ENCODE data around the gene TNIK.
"Not testable (repeated sequence)": the region's sequence is repeated elsewhere in the genome, so short reads cannot be mapped to it uniquely, and the experiment has no call there.

TNIK gene

DNA sequence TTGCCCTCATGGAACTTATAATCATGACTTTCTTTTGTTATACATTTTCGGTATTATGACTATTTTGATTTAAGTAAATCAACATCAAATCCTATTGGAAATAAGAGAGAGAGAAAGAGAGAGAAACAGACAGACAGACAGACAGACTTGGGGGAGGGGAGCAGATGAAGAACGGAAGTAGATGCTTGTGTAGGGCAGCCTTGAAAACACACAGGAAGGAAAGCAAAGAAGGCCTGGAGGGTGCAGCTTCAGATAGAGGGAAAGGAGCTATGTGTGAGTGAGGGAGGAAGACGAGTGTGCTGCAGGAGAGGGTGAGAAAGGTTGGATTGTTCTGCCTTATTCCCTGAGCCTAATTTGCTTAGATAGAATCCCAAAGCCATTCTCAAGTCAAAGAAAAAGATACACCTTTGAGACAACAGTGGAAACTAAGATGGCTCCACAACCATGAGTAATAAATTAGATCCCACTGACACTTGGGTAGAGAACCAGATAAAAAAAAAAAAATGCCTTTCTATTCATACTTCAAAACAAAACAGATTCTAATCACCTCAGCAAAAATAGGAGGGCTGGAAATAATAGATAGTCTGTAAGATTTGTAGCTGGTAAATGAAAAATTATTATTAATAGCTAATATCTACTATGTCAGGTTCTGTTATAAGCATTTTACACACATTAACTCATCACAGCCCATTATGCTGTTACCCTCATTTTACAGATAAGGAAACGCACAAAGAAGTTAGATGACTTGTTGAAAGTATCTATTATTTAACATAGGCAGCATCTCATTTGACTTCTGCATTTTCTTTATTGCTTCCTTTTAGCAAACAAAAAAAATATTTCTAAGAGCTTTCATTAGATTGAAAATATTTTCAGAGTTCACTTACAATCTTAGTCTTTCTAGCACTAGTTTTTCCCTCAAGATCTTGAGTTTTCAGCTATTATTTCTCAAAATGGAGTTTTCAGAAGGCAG, 214.1 kb downstream of the TNIK start:
- DNase-seq: peak in 1 of 6 experiments; percentile 14

DNA sequence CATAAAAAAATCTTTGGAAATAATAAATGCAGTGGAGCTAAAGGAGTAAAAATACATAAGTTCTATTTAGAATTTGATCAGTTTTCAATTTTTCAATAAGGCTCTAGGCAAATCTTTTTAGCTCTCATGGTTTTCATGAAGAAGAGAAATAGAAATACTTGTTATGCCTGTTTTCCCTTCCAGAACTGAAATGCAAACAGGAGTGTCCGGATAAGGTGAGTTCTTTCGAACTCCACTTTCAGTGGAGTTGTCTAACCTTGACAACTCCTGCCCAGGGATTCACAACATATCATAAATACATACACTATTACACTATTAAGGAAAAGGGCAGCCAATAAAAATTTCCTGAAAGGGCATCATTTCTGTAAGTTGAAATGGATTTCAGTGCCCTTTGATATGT, 217.3 kb downstream of the TNIK start:
- no peak for DNase-seq

DNA sequence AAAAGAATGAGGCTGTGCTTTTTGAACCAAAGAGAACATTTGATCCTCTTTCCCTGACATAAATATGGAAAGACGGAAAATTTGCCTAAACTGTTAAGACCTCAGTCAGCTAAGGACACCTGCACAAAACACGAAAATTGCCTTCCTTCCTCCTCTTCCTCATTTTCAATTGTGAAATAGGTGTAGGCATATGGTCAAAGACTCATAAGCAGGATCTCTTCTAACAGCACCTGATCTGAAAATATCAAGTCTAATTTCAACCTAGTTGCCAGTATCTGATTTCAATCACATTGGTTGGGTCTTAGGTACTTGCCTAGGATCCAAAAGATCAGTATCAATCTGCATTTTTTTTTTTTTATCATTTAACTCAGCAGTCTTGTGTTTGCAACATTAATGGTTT, 218.0 kb downstream of the TNIK start:
- no peak for DNase-seq

DNA sequence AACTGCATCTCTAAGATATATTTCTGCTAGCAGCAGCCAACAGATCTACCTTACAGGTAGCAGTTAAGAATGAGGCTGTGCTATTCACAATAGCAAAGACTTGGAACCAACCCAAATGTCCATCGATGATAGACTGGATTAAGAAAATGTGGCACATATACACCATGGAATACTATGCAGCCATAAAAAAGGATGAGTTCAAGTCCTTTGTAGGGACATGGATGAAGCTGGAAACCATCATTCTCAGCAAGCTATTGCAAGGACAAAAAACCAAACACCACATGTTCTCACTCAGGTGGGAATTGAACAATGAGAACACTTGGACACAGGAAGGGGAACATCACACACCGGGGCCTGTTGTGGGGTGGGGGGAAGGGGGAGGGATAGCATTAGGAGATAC, 218.6 kb downstream of the TNIK start:
- DNase-seq: not testable (repeated sequence)

DNA sequence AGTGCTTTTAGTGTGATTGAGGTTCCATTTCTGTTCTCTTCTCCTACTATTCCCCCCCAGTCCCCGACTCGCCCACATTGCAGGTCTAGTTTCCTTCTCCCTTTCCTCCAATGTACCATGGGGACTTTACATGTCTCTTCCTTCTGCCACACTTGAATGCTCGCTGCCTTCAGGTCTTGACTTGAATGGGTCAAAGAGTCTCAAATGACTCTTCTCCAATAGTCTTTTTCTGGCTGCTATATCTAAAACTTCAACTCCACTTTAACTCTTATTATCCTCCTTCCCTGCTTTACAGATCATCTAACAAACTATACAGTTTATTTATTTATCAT, 219.7 kb downstream of the TNIK start:
- DNase-seq: no peak

DNA sequence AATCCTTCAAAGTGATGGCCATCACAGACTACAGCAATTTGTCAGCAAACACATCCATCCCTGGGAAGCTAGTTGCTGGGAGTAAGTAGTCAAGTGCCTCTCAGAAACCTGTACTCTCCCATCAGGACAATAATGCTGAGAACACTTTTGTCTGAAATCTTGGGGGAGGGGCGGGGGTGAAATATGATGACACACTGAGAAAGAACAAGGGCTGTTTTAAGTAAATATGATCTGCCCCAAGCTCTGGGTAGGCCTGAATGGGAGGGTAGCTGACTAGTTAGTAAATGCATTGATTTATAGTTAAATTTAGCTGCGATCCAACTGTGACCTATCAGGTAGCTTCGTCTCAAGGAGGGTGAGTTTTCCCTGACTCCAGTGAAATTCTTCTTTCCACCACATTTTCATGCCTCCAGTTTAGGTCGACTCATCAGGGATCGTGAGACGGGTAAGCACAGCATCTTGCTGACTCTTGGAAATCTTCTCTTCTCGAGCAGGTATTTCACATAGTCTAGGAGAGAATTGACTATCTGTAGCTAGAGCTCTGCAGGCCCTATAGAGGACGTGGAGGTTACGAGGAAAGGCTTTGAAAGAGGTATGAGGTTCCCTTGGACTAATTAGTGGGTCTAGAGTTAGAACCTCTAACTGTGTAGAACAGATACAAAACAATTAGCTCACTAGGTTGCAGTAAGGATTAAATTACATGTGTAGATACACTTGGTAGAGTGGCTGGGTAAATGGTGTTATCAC, 220.3 kb downstream of the TNIK start:
- DNase-seq: no peak

DNA sequence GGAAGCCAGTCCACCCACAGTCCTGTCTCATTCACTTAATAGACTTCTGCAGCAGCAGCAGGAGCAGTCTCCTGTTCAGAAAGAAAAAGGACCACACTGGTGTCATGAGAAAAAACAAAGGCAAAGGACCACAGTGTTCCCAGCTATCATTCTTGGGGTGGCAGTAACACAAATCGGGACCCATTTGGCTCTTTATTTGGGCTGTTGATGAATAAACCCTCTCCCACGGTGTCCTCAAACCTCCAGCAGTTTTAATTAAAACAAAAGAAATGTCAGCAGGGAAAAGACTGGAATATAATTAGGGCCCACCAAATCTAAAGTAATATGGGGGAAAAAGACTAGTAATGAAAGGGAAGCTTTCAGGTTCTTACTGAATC, 223.2 kb downstream of the TNIK start:
- DNase-seq: no peak

DNA sequence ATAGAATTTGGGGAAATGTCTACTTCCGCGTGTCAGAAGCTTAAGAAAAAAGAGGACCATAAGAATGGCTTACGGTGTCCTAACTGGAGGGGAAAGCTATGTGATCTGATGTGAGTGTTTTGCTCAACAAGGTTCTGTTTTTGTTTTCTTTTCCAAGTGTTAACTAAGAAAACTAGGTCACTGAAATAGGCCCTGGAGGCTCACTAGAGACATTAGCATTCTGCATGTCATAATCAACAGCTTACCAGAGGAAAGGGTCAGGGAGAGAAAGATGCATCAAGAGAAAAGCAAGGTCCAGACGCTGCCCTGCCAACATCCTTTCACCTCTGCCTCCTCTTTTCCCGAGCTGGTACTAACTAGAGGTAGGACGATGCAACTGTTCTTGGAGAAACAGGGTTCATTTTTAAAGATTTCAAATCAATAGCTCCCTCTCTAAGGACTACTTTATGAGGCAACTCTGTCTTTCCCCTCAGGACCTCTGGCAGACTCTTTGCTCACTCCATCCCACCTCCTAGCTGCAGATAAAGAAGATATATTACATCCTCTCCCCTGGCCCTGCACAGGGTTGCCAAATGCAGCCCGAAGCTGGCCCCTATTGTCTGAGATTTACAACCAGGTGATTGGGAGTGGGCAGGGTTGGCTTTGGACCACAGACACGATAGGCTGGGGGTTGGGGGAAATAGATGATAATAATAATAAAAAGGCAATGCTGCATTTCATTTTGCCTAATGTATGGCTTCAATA, 223.8 kb downstream of the TNIK start:
- DNase-seq: no peak

DNA sequence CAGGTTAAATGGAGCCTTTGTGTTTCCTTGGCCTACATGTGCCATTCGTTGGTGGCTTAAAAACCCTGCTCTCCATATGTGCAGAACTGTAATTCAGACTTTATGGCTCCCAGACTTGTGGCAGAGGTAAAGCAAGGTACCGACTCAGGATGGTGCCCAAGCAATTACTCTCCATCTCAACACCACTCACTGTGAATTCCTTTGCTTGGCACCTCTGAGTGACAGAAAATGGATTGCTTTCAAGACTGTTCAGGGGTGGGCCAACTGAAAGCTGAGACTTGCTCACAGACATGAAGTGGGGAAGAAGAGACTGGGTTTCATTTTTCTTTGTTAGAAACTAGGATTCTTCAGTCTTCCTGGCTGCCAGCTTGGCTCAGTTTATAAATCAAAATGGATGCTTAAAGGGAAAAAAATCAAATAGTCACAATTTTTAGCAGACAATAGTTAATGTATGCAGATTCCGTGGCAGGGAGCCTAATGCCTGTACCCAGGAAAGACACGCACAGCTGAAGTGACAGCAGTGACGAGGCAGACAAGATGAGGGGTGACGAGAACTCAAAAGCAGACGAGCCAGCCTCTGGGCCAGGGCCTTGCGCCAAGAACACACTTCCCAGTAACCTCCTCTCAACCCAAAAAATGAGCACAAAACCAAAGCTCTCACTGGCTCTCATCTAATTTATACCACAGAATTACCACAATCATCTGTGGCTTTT, 225.8 kb downstream of the TNIK start:
- no peak for DNase-seq

DNA sequence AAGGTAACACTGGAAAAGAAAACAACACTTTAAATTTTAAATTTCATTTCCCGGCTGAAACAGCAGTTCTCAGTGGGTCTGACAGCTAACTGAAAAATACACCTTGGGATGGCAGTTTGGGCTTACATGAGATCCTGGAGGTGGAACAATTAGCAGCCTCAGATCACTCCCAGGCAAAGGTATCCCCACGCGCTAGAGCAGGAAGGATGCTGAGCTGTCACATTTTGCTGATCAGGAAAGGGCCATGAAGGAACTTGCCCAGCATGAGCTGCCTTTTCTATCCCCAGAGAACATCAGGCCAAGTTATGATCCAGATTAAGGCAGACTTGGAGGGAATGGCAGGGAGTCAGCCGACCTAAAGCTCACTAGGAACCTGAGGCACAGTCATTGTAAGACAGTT, 228.8 kb downstream of the TNIK start:
- no peak for DNase-seq

DNA sequence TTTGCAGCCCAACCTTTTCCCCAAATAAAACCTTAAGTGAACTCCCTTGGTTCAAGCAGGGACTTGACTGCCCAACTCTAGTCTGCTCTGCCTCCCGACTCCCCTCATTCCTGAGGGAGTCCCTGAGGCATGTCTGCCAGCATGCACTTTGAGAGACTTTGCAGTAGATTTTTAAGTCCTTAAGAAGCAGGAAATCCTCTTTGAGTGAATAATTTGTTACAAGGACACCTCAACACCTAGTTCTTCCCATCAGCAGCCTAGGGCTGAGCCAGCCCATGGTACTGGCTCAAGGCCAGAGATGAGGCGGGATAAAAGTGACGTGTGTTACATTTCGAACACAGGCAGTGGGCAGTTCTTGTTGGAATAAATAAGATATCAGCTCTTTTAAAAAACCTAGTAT, 229.3 kb downstream of the TNIK start:
- DNase-seq: no peak

DNA sequence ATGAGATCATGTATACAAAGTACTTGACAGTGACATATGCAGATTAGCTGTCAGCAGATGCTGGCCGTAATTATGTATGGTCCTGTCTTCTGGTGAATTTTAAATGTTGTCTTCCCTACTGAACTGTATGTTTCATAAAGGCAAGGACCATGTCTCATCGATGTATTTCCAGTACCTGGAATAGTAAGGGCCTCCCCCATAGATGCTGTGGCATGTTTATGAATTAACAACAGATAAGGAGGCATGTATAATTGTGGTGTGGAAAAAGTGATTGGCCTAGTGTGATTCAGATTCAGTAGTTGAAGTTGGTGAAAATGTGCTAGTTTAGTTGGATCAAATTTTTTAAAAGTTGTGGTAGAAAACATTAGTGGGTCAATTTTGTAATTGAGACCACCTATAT, 231.0 kb downstream of the TNIK start:
- no peak for DNase-seq

DNA sequence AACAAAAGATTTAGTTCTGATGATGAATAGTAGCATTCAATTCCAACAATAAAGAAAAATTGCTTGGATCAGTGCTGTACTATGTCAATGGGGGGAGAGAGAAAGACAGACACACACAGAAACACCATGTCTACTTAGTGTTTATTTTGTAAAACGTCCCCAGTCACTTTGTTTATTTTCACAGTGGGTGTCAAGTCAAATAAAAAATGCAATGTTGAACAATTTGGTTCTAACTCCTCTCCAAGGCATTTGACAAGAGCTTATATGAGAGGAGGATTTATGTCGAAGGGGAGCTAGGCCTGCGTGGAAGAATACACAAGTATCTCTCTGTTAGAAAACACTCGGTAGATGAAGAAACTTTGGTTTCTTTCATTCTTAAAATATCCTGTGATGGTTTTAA, 232.0 kb downstream of the TNIK start:
- no peak for DNase-seq

DNA sequence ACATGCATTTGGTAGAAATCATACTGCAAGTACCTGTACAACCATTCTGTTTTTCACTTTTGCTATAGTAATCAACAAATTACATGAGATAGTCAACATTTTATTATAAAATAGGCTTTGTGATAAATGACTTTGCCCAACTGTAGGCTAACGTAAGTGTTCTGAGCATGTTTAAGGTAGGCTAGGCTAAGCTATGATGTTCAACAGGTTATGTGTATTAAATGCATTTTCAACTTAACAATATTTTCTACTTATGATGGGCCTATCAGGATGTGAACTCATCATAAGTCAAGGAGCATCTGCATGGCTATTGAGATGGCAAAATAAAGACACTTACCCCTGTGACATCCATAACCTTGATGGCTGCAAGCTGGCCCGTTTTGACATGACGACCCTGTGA, 232.4 kb downstream of the TNIK start:
- DNase-seq: no peak

DNA sequence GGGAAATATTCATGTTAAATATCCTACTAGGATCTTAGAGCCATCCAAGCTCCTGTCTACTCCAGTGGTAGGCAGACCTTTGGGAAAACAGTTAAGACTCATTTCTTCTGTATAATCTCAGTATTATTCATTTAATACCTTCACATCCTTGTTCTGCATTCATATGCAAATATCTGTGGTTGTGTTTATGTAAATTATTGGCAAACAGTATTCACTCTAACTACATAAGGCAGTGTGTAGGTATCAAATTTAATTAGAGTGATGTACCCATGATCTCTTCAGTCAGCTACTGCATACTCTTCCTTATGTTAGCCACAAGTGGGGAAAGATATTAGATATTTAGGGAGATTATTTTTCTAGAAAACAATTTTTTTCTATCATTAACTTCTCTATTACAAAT, 232.8 kb downstream of the TNIK start:
- DNase-seq: no peak

DNA sequence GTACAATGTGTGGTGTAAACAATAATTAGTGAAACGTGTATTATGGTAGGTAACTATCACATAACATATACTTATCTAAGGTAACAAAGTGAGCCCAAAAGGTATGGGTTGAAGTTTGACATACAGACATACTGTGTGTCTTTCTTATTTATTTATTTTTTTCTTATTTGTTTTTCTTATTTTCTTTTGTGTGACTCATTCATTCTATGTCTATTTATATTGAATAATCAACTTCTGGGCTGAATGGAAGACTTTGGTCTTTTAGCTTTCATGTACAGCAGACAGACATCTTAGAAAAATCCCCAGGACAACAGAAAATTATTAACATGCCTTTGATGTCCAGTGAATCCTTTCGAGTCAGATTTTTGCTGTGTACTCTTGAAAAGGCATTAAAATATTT, 233.4 kb downstream of the TNIK start:
- no peak for DNase-seq

DNA sequence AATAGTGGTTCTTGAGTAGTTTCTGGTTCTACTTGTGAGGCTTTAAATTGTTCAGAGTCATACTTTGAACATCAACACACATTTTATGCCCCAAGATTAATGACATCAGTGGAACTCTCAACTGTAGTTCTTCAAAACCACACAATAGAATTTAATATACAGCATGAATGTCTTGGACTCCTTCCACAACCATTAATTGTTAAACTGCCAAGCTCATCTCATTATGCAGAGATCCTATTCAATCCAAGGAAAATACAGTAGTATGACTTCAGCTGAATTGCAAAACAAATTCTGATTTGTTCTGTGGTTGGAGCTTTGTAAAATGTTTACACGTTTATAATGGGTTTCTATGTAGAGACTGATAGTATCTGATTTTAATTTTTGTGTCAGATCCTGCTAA, 234.5 kb downstream of the TNIK start:
- no peak for DNase-seq

DNA sequence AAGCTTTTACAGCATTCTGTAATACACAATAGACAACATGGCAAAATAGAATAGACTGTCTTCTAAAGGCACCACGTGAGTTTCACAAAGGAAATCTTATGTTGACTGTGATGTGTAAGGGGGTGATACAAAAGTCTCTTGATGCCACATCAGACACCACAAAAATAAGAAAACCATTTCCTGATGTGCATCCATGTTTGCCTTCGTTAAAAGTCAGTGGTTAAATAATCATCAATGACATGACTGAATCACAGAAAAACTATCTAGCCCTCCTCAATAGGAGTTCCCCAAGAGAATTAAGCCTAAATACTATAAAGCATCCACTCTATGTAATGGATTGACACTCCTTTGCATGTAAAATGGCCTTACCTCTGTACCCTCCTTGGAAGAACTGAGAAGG, 235.0 kb downstream of the TNIK start:
- peak in 3 of 6 experiments; percentile 39 to 48 (median 44) for DNase-seq

DNA sequence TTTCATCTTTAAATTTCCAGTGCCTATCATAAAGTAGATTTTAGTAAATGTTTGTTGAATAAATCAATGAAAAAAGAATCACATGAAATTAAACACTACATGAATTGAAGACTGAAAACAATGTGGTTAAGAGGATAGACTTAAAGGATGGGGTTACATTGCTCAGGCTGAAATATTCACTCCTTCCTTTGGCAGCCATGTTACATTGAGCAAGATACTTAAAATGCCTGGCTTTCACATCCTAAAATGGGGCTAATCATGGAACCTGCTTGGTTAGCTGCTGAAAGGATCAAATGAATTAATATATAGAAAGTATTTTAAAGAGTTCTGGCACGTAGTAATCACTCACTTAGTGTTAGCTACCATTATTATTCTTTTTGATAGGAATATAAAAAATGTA, 236.8 kb downstream of the TNIK start:
- DNase-seq: no peak

DNA sequence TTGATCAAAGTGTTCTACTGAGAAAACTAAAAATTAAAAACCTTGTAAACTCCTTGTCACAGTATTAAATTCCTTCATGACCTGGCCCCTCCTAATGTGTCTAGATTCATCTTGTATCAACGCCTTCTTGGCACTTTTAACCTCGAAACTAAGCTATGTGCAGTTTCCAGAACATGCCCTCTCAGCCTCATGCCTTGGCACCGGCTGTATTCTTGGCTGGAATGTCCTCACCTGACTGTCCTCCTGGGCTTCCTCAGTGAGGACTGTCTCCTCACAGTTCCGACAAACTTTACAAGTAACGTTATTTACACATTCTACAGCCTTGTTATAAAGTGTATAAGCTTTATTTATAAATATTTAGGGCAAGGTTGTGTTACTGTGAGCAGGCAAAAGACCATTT, 237.2 kb downstream of the TNIK start:
- DNase-seq: no peak

DNA sequence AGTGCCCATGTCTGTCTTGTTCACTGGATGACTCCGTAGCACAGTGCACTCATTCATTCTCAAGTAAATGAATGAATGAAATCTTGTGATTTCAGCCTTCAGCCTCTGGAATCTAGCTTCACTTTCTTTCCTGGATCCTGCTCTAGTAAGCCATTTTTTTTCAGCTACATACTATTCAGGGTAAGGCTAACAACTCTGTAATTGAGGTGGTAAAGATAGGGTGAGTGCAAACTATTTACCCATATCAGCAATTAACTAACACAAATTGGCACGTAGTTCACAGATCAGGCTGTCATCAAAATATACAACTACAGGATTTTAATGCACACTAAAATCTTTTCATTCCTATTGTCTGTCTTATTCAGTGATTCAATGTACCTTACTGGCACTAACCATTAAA, 238.6 kb downstream of the TNIK start:
- DNase-seq: no peak

DNA sequence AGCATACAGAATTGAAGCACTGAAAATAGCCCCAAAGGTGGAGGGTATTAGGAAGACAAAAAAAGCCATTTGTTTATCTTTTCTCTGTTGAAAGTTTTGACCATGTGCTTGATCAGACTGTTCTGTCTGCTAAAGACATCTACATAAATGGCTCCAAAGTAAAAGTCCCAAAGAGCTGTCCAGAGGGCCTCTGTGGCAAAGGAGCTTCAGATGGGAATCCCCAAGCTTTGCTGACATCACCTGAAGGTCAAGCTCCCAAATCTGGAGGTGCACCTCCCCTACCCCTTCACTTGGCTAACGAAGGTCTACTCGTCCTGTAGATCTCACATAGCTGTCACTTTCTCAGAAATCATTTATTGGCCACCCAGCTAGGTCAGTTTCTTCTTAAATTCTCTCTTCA, 239.1 kb downstream of the TNIK start:
- DNase-seq: no peak

DNA sequence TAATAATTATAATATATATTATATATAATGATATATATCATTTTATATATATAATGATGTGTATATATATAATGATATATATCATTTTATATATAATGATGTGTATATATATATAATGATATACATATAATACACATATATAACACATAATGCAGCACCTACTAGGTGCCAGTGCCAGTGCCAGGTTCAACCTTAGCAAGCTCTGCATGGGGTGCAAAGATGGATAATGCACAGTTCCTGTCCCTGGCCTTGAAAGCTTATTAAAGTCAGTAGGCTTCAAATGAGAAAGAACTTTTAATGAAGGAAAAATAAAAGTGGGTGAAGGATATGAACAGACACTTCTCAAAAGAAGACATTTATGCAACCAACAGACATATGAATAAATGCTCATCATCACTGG, 240.9 kb downstream of the TNIK start:
- DNase-seq: no peak

Data from stimulated activated naive CD4-positive, alpha-beta T cell (primary cell).